Activated CD4-positive, CD25-positive, alpha-beta regulatory T cell treated with anti-CD3 and anti-CD28 coated beads, Interleukin-2, amount 50 U/mL, for 72 hours (primary cell): ENCODE measurements around the gene S1PR3.

Experiments
- DNase-seq: peaks from one replicate; pipeline ENCODE4 v3.0.0; 2021

The S1PR3 gene

DNA sequence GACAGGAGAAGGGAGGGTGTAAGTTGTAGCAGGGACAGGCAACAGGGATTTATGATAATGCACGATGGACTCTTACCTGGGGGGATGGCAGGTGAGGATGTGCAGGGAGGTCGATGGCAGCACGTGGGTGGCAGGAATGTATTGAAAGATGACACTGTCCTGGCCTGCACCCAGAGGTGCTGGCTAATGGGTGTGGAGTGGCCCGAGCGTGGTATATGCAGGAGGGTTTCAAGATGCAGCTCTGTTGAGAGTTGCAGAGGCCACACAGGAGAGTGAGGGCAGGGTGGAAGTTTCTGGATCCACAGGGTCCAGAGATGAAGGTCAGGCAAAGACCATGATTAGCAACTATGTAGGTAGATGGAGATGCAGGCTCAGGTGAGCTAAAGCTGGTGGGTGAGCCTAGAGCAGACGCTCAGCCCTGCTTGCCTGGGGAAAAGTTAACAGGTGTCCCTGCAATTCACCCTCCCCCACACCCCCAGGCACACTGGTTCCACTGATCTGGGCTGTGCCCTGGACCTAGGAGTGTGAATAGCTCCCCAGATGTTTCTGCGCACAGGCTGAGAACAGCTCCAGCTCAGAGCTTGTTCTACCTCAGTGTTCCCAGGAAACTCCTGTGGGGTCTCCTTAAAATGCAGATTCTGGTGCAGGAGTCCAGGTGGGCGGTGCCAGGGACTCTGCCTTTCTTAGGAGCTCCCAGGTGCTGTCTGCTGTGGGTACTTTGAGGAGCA is 21.5 kb upstream of the S1PR3 start:
- no peak for DNase-seq

DNA sequence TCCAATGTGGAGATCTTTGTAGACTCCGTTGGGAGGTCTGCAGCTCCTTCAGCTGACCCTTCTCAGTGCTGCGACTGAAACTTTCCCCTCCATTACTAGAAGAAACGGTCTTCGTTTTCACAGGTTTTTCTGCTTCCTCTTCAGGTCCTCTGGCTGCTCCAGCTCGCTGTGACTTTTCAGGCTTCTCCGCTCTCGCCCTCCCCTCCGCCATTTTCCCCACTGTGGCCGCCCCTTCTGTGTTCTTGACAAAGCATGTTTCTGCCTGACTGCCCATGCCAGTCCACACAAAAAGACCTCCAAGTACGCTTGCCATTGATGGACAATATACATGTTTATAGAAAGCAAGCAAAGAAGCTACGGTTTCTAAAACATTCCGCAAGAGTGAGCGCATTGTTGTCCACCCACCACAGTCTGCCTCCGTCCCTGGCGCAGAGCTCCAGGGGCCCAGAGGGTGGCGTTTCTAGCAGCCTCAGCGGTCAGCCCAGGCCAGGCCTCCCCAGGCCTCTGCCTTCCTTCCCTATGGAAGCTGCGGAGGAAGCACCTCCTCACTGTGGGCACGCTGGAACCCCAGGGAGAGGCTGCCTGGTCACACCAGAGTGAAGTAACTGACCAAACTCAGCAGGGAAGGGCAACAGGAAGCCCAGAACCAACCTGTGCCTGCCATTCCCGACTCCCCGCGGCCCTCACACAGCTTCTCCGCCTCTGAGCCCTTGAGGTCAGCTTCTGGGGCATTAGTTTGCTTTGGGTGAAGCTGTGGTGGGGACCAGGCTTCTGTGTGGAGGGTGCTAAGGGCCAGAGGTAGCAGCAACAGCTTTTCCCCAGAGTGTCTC is 19.9 kb upstream of the S1PR3 start:
- no peak for DNase-seq

DNA sequence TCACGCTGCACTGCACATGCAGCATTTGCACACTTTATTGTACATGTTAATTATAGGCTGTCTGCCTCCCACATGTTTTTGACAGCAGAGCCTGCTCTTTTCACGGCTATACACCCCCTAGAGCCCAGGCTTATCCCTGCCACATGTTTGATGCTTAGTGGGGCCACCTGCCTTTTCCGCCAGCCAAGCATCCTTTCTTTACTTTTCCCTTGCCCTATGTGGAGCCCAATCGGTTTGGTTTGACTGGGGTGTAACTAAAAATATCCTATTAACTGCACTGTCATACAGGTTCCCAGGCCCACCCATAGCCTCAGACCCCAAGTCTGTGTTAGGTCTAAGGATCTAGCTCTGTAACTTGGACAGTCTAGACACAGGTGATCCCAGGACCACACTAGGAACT is 18.9 kb upstream of the S1PR3 start:
- no peak for DNase-seq

DNA sequence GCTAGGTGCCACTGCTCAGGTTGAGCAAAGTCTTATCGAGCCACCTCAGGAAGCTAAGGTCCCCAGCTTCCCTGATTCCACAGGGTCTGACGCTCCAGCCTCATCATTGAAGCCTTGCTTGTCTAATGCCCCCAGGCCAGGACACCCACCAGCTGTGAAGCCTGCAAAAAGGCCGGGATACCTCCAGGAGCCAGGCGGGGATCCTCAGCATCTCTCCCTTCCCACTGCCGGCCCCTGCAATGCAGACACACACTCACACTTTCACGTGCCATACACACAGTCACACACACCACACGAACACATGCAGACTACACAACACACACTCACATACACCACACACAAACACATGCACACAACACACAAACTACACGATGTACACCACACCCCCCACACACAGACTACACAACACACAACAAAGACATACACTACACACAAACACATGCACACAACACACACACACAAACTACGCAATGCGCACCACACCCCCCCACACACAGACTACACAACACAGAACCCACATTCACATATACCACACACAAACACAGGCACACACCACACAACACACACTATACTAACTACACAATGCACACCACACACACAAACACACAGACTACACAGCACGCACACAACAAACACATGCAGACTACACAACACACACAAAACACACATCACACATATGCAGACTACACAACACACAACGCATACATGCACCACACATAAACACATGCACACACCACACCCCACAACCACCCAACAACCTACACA is 17.8 kb upstream of the S1PR3 start:
- no peak for DNase-seq

DNA sequence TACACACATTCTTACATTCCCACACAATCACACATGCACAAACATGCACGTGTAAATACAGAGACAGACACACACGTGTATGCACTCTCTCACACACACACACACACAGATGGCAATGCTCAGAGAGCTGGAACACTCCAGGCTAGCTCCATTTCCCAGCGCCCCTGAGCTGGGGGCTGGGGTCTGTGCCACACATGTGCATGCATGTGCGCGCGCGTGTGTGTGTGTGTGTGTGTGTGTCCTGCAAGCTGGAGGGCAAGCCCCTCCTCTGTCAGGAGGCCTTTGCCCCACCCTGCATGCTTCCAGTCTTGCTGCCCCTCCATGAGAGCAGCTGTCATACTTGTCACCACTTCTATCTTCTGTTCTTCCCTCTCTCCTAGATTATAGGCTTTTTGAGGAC is 16.6 kb upstream of the S1PR3 start:
- DNase-seq, result no peak

DNA sequence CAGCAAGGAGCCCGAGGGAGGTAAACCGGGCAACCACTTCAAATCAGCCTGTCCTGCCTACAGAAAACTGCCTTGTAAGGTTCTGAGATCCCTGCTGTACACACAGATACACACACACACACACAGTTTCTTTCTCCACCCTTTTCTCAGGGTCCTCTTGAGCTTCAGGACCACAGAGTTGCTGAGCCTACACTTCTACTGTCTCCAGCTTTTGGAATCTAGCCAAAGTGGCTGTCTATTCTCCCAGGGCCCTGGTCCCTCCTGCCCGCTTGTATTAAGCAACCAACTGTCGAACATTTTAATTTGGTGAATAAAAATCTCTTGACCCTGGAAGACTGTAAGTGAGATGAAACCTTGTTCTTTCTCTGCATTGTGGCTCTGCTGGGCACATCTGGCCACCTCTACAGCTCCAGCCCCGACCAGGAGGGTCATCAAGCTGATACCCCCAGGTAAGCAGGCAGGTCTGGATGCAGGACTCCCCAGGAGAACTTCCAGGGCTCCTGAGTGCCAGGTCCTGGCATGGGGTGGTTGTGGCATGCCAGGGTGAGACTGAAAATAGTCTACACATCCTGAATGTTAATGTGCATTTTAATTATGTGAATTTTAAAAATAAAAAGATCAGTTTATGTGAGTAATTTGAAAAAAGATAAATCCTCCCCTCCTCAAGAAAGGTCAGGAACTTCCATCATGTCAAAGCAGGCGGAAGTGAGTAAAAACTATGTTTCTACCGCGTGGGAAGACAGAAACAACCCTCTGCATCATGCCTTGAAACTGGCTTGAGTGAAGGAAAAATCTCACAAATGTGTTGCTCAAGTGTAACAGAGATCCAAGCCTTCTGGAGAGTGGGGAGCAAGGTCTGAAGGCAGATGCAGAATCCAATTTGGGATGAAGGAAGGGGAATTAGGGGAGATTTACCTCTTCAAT is 15.0 kb upstream of the S1PR3 start:
- DNase-seq, result peak; percentile 17

DNA sequence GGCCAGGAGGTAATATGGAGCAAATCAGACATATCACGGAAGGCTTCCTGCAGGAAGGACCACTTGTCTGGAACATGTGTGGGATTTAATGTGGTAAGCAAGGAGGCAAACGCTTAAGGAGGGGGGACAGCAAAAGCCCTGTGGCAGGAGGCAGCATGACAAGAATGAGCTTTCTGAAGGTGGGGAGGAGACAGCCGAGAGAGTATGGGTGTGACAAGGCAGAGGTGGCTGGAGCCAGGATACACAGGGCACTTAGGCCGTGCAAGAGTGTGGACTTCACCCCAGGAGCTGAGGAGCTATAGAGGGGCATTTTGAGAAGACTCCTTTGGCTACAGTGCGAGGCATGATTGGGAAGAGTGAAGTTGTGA is 14.4 kb upstream of the S1PR3 start:
- DNase-seq, result peak; percentile 3

DNA sequence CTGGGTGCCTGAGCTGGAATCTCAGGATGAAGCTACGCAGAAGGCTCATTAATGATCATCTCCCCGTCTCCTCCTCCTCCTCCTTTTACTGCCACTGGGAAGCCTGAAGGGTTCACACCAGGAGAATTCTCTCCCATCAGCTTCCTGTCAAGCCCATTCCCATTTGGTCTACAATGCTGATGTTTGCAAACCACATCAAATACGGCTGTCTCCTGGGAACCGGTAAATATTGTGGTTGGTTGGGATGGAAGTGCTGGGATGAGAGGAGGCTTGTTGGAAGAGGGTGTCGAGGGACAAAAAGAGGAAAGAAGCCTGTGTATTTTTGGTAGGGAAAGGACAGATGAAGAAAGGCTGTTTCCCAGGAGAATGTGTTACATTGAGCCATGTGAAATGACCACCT is 13.2 kb upstream of the S1PR3 start:
- no peak for DNase-seq

DNA sequence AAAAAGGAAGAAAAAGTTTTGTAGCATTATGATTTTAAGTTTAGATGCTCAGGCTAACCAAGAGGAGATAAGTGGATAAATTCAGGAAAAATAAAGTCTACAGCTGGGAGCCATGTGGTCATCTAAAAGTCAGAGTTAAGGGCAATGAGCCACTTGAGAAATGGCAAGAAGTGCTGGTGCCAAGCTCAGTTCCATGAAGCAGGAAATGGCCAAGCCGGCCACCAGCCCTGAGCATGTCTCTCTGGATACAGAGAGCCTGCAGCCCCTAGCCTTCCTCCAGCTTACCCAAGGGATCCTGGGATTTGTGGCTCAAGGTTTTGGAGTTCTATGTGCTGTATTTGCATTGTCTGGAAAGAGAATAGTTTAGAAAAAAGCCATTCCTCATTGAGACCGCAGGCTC is 12.2 kb upstream of the S1PR3 start:
- no peak for DNase-seq

DNA sequence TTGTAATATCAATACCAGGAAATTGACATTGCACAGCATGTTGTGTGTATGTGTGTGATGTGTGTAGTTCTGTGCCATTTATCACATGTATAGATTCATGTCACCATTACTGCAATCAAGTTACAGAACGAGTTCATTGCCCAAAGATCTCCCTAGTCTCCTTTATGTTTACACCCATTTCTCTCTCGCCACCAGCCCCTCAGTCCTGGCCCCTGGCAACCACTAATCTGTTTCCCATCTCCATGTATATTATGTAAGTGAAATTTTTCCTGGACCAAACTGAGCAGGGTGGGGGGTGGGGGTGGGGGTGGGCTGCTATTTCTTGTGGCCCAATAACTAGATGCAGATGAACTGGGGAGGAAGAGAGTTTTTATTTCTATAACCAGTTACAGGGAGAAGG is 11.5 kb upstream of the S1PR3 start:
- no peak for DNase-seq

DNA sequence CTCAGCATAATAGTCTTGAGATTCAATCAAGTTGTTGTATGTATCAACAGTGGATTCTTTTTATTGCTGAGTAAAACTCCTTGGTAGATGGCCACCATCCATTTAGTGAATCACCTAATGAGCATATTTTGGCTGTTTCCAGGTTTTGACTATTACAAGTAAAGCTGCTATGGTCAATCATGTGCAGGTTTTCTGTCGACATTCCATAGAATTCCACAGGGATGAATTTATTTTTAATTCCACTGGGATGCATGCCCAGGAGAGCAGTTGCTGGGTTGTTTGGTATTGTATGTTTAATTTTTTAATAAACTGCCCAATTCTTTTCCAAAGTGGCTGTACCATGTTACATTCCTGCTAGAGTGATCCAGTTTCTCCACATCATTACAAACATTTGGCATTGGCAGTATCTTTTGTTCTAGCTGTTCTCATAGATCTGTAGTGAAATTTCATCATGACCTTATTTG is 10.5 kb upstream of the S1PR3 start:
- DNase-seq, result no peak

DNA sequence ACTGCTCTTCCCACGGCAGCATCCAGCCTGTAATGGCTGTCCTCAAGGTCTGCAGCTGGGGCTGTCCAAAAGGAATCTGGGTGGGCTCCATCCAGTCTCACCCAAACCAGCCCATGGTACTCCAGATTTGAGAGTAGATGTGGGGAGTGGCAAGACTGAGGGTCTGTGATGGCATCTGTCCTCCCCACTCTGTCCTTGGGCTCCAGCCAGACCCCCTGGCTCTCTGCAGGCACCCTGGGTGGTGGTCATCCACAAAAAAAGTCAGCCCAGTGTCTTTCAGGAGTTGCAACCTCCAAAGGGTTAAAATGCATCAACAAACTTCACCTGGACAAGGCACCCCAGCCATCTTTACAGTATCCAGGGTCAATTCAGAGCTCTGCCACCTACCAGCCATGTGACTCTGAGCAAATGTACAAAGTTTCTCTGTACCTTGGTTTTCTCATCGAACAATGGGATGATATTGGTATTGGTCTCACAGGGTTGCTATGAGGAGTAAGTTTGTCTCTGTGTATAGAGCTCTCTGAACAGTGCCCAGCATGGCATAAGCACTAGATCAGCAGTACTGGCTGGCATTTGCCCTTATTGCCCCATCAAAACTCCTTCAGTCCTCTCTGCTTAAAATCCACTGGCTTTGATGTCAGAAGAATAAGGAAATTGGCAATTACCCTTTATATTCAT is 7.3 kb upstream of the S1PR3 start:
- no peak for DNase-seq

DNA sequence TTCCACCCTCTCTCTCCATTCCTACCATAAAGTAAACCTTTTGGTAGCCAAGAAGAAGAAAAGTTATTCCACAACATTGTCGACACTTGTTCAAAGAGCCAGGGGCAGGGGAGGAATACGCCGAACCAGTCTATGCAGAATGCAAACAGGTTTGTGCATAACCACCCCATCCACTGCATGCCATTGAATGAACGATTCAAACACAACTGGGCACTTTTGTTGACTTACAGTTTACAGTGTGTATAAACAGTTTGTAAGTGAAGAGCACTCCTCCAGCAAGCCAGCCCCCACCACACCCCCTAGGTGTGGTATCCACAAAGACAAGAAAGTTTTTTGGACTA is 6.8 kb upstream of the S1PR3 start:
- DNase-seq, result no peak

DNA sequence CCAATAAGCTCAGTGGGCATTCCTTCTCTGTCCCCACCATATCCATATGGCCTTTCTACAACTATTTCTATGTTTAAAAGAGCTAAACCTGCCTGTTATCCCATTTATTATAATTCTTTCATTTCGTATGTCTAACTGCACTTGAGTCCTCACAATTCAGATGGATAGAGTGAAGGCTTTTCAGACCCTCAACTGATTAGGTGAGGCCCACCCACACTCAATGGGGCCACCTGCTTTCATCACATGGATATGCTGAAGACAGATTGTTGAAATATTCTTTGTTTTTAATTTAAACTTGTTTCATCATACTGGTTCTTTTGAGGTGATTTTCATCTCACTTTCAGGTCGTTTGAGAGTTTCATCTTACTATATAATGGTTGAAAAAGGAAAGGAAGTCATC is 5.7 kb upstream of the S1PR3 start:
- DNase-seq, result no peak

DNA sequence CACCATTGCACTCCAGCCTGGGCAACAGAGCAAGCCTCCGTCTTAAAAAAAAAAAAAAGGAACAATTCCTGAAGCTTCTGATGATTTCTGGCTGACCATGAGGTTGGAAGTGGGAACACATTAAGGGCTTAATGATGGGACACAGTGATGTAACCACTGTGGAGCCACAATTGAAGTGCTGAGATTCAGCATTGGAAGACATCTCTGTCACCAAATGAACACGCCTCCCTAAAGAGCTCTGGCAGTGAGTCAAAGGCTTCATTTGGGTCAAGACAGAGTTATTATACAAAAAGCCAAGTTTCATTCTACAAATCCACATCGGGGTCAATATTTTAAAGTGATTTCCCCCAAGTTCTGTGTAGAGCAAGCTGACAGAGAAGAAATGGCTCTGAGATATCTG is 4.5 kb upstream of the S1PR3 start:
- no peak for DNase-seq

DNA sequence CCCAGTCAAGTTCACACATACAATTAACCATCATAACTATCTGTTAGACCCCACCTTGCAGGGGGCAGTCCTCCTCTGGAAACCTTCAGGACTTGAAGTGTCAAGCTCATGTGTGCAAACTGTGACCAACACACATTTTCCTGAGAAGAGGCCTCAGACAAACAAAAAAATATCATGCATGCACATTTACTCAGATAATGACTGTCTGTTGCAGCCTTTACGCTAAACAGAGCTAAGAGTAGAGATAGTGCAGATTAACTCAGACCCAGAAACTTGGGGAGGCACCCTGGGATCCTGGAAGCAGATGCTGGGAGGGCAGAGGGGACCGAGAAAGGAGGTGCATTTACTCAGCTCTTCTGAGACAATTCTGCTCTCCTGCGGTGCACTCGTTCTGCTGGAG is 3.6 kb upstream of the S1PR3 start:
- DNase-seq, result no peak

DNA sequence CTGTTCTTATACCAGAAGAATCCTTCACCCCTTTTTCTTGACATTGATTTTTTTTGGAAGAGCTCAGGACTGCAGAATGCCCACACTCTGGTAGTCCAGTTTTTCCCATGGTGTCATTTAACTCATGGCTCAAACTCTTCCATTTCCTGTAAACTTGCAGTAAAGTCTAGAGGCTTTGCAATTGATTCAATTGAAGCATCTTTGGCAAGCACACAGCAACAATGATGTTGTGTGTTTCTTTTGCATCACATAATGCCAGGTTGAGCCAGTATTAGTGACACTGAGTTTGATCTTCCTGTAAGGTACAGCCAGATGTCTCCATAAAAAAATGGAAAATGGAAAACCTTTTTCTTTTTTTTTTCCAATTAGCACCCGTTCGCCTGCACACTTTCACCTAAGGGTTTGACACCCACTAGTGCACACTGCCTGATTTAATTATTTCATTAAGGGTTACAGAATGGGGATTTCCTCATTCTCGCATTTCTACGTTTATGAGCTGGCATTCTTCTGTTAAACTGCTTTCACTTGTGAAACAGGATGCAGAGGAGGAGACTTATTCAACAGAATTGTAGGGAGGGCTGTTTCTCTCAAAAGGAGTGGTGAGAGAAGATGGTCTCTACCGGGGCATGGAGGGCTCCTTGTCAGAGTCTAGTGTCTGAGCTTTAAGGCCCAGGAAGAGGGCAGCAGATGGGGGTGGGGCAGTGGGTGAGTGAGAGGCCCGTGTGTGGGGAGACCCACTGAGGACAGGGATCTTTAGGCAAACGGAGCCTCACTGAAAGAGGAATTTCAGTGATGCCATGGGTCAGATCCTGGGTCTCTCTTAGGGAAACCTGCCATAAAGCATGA is 2.2 kb upstream of the S1PR3 start:
- DNase-seq, result no peak

DNA sequence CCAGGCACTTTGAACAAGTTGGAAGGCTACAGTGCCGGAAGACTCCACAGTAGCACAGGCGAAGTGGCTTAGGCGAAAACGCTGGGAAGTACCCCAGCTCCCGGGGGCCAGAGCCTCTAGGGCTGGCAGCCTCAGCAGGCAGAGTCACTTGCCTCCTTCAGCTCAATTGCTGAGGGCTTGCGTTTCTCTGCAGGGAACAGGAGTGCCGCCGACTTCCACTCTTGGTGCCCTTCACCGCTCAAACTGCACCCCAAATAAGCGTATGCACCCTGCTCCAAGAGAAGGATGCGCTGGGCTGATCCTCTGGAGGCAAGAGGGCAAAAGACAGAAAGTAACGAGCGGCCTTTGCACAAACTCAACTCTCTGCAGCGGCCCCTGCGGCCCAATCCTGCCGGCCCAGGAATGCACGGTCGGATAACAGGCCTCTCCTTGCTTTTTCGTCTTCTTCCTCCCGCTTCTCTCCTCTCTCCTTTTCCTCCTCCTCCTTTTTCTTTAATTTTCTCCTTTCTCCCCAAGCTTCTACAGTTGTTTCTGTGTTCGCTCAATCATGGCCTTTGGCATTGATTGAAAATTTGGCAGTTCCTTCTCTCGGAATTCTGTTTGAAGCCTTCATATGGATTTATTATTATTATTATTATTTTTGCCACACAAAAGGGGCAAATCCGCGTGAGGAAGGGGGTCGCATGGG is 1.1 kb upstream of the S1PR3 start:
- DNase-seq, result no peak

DNA sequence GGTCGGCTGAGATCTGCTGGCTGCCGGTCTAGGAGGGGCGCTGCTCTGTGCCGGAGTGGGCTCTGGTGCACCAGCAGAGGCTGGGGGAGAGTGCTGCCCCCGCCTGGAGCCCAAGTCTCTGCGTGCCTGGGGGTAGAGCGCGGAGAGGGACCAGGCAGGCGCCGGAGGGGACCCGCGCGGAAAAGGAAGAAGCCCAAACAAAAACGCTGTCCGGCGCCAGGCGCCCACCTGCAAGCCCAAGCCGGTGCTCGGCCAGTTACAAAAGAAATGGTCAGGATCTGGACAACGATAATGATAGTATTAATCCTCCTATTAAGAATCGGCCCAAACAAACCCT is 571 bp upstream of the S1PR3 start:
- no peak for DNase-seq

DNA sequence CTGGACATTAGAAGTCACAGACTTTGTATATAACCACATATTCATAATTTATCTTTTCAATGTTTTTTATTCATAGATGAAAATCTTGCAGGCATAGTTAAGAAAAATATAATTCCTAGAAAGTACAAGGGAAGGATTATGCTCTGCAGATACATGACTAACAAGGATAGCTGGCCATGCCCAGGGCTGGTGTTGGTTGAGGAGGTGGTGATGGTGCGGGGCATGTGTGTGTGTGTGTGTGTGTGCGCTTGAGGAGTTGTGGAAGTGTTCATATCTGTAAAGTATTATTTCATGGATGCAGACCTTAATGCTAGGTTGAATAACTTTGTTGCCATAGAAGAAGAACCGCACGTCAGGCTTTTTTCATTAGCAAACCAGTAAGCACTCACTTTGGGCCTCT is 1.3 kb downstream of the S1PR3 start:
- DNase-seq, result no peak

DNA sequence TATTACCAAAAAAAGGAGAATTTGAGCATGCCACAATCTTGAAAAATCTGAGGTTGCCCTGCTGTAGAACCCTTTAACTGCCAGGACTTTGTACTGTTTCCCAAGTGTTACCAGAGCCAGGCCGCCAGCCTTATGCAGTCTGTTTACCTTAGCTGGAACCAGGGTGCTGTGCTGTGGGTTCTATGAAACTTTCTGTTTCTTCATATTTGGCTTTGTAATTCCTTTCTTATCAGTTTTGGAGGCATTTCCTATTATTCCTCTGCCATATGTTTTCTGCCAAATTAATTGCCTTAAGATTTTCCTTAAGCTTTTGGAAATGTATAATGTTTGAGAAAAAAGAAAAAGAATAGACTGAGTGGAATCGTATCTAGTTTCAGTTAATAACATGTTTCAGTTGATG is 2.1 kb downstream of the S1PR3 start:
- no peak for DNase-seq
